Smooth muscle cell (in vitro differentiated cells): Measurements from ENCODE around the gene MNAT1. TPM values are rescaled to one million over a fixed set of nuclear protein-coding genes. Genes with fewer than 3 reads are reported as not detected.

ENCODE experiments used
- DNase-seq: peaks from one replicate; lab custom pipeline; 2025; ENCODE audit not compliant: unreplicated experiment; lab: John Stamatoyannopoulos, UW
- H2AFZ ChIP-seq: fragments of 200-600 bp; sonication (generic); 2 replicates; pipeline ENCODE4 v1.6.0; 2016; ENCODE audit warnings: antibody characterized with exemption, low read depth, mild to moderate bottlenecking
- H3F3A ChIP-seq: fragments of 200-600 bp; sonication (generic); 2 replicates; pipeline ENCODE4 v1.6.0; 2017; ENCODE audit warnings: antibody characterized with exemption, low read depth
- H3K27ac ChIP-seq: fragments of 200-600 bp; sonication (generic); 2 replicates; pipeline ENCODE4 v1.5.1; 2016; ENCODE audit warnings: low read depth, mild to moderate bottlenecking
- H3K27me3 ChIP-seq: fragments of 200-600 bp; sonication (generic); 2 replicates; pipeline ENCODE4 v1.6.1; 2016; ENCODE audit warnings: low read depth, mild to moderate bottlenecking
- H3K36me3 ChIP-seq: fragments of 200-600 bp; sonication (generic); 2 replicates; pipeline ENCODE4 v1.5.1; 2016; ENCODE audit warnings: low read depth
- H3K4me1 ChIP-seq: fragments of 200-600 bp; sonication (generic); 2 replicates; pipeline ENCODE4 v1.5.1; 2016; ENCODE audit warnings: low read depth
- H3K4me2 ChIP-seq: fragments of 200-600 bp; sonication (generic); 2 replicates; pipeline ENCODE4 v1.6.0; 2016; ENCODE audit warnings: mild to moderate bottlenecking
- H3K4me3 ChIP-seq: fragments of 200-600 bp; sonication (generic); 2 replicates; pipeline ENCODE4 v1.5.1; 2016; ENCODE audit warnings: mild to moderate bottlenecking
- H3K79me2 ChIP-seq: fragments of 200-600 bp; sonication (generic); 2 replicates; pipeline ENCODE4 v1.6.0; 2016; ENCODE audit warnings: low read depth, mild to moderate bottlenecking
- H3K9ac ChIP-seq: fragments of 200-600 bp; sonication (generic); 2 replicates; pipeline ENCODE4 v1.6.0; 2016; ENCODE audit warnings: low read depth
- H3K9me3 ChIP-seq: fragments of 200-600 bp; sonication (generic); replicated peaks from 2 replicates; pipeline ENCODE4 v1.5.1; 2016; ENCODE audit warnings: low read depth
- H4K20me1 ChIP-seq: fragments of 200-600 bp; sonication (generic); 2 replicates; pipeline ENCODE4 v1.6.0; 2016; ENCODE audit warnings: low read depth
- WGBS: methylation state at CpG from one replicate; pipeline ENCODE4 v1.1.7; 2016; ENCODE audit warnings: low lambda C conversion rate; 5-methylcytosine and 5-hydroxymethylcytosine counted together
- polyA plus RNA-seq: library from polyadenylated mRNA; unstranded; fragments of >200 nt; fragmentation: Nextera tagmentation; extraction: Ambion mirVana; gene quantifications from 2 replicates; pipeline ENCODE4 v1.2.1, GENCODE V29; 2016
- total RNA-seq: library from RNA; depleted of rRNA; stranded (reverse); fragments of >200 nt; gene quantifications from 2 replicates; pipeline ENCODE4 v1.2.3, GENCODE V29; 2014
- TF ChIP-seq, protein P1 (sequence below): fragments of 200-600 bp; sonication (generic); IDR thresholded peaks from 2 replicates; pipeline ENCODE4 v1.5.1; 2017; ENCODE audit warnings: borderline replicate concordance, mild to moderate bottlenecking, antibody characterized with exemption; ENCODE audit not compliant: insufficient read depth, poor library complexity, severe bottlenecking

Gene MNAT1
- total and polyA plus RNA-seq, 2 experiments from 2014 or later = 28.1 to 62.7 TPM

DNA sequence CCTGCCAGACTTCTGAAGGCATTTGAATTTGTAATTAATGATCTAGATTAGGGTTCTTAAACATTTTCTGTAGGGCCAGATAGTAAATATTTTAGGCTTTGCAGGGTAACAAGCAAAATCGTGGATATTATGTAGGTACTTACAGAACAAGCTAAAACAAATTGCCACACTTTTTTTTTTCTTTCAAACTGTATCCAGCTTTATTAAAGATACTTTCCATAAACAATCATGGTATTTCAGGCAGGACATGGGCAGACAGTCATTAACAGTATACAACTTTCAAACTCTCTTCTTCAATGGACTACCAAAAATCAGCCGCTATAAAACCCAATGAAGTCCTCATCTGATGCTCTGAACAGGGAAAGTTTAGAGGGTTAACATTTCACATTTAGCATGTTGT lies 236.7 kb downstream of the MNAT1 start:
- H3K4me3 ChIP-seq = no peak overlapping the region
- H3K4me1 ChIP-seq = no peaks in the 10 kb centered on the region
- no peaks in the 10 kb centered on the region for H3F3A ChIP-seq
- no peak overlapping the region for H3K4me2 ChIP-seq
- H3K79me2 ChIP-seq = no peaks in the 10 kb centered on the region
- no peaks in the 10 kb centered on the region for H4K20me1 ChIP-seq
- TF ChIP-seq, protein P1, sequence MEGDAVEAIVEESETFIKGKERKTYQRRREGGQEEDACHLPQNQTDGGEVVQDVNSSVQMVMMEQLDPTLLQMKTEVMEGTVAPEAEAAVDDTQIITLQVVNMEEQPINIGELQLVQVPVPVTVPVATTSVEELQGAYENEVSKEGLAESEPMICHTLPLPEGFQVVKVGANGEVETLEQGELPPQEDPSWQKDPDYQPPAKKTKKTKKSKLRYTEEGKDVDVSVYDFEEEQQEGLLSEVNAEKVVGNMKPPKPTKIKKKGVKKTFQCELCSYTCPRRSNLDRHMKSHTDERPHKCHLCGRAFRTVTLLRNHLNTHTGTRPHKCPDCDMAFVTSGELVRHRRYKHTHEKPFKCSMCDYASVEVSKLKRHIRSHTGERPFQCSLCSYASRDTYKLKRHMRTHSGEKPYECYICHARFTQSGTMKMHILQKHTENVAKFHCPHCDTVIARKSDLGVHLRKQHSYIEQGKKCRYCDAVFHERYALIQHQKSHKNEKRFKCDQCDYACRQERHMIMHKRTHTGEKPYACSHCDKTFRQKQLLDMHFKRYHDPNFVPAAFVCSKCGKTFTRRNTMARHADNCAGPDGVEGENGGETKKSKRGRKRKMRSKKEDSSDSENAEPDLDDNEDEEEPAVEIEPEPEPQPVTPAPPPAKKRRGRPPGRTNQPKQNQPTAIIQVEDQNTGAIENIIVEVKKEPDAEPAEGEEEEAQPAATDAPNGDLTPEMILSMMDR = no peak
- H3K27ac ChIP-seq = no peak overlapping the region
- no peaks in the 10 kb centered on the region for H3K36me3 ChIP-seq
- H3K9me3 ChIP-seq = no peaks in the 10 kb centered on the region
- 46% methylated on average over 2 of the region's 2 CpGs for WGBS
- H3K9ac ChIP-seq = no peak overlapping the region
- H3K27me3 ChIP-seq = no peaks in the 10 kb centered on the region
- DNase-seq = no peak
- H2AFZ ChIP-seq = no peak overlapping the region

DNA sequence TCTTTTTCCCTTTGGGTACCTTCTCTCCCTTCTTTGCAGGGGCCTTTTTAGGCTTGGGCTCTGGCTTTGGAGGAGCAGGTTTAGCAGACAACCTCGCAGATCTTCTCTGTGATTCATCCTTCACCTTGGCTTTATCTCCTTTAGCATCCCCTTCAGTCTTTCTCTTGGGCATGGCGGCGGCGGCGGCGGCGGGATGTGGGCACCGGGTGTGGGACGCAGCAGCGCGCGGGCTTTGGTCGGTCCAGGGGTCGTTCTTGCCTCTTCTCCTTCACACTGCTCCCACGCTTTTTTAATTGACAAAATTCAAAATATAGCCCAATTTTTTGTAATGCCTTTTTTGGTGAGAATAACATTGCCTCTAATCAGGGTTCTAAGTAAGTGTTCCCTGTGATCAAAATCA lies 237.7 kb downstream of the MNAT1 start:
- DNase-seq = no peak
- Histone ChIP-seq H3K27ac (no peak overlapping the region), H3K4me3 (no peak overlapping the region), H3K27me3 (no peaks in the 10 kb centered on the region), H3K9me3 (no peaks in the 10 kb centered on the region), H3K4me2 (no peak overlapping the region), H3K9ac (no peak overlapping the region), H3K79me2 (peaks cover 3% of the 10 kb centered on the region), H3F3A (no peaks in the 10 kb centered on the region), H3K36me3 (no peaks in the 10 kb centered on the region), H3K4me1 (no peaks in the 10 kb centered on the region), H4K20me1 (no peaks in the 10 kb centered on the region), H2AFZ (no peak overlapping the region)
- TF ChIP-seq, protein P1 = no peak
- WGBS = 97% methylated on average over 15 of the region's 15 CpGs

DNA sequence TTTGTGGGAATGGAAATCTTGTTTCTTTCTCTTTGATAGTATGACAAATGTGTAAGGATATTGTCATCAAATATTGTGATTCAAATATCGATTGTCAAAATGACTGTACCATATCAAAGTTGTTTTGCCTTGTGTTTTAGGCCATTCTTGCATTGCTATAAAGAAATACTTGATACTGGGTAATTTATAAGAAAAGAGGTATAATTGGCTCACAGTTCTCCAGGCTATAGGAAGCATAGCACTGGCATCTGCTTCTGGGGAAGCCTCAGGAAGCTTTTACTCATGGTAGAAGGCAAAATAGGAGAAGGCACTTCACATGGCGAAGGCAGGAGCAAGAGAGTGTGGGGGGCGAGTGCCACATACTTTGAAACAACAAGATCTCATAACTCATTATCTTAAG lies 238.5 kb downstream of the MNAT1 start:
- Histone ChIP-seq H3K9ac (no peak overlapping the region), H3K79me2 (peaks cover 9% of the 10 kb centered on the region), H3K4me2 (no peak overlapping the region), H3K4me1 (peaks cover 4% of the 10 kb centered on the region), H3F3A (no peaks in the 10 kb centered on the region), H3K27me3 (no peaks in the 10 kb centered on the region), H2AFZ (no peak overlapping the region), H3K4me3 (no peak overlapping the region), H3K9me3 (no peaks in the 10 kb centered on the region), H4K20me1 (no peaks in the 10 kb centered on the region), H3K27ac (no peak overlapping the region), H3K36me3 (no peaks in the 10 kb centered on the region)
- WGBS = 97% methylated on average over 3 of the region's 3 CpGs
- TF ChIP-seq, protein P1 = no peak
- no peak for DNase-seq

DNA sequence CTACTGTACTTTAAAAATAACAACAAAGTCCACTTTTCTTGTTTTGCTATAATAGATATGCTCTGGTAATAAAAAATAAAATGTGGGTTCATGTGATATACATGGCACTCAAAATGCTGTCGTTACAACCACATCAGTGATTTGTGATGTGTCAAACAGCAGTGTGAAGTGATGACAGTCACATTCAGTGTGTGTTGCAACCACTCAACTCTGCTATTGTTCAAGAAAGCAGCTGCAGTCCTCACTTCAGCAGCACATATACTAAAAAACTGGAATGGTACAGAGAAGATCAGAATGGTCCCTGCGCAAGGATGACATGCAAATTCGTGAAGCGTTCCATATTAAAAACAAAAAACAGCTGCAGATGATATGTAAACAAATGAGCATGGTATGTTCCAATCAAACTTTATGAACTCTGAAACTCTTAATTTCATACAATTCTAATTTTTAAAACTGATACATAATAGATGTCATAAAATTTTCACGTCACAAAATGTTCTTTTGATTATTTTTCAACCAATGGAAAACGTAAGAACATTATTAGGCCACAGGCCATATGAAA lies 239.6 kb downstream of the MNAT1 start:
- DNase-seq = no peak
- Histone ChIP-seq H3K79me2 (peaks cover 12% of the 10 kb centered on the region), H2AFZ (no peak overlapping the region), H3K27me3 (no peaks in the 10 kb centered on the region), H3K27ac (no peak overlapping the region), H4K20me1 (no peaks in the 10 kb centered on the region), H3F3A (no peaks in the 10 kb centered on the region), H3K4me2 (no peak overlapping the region), H3K4me3 (no peak overlapping the region), H3K36me3 (no peaks in the 10 kb centered on the region), H3K4me1 (peaks cover 10% of the 10 kb centered on the region), H3K9me3 (no peaks in the 10 kb centered on the region), H3K9ac (no peak overlapping the region)
- TF ChIP-seq, protein P1 = no peak
- 90% methylated on average over 6 of the region's 6 CpGs for WGBS
